Fibroblast of peridontal ligament (primary cell): Measurements from ENCODE around the gene C10orf90.

Experiments
- DNase-seq: peaks from one replicate; pipeline ENCODE4 v3.0.0-alpha.2; 2010; ENCODE audit errors: extremely low read depth

Gene C10orf90

GRCh38 chr10:126538439-126539135, 131.9 kb downstream of the C10orf90 start:
- no peak for DNase-seq

- DNase-seq: no peak
Observed at GRCh38 chr10:126536656-126537055, 133.8 kb downstream of the C10orf90 start.

- peak; percentile 19 for DNase-seq
Observed at GRCh38 chr10:126536148-126536547, 134.3 kb downstream of the C10orf90 start.

- DNase-seq: no peak
Observed at GRCh38 chr10:126533644-126534043, 136.8 kb downstream of the C10orf90 start.

GRCh38 chr10:126528315-126528835, 142.1 kb downstream of the C10orf90 start:
- DNase-seq: no peak

- no peak for DNase-seq
Observed at GRCh38 chr10:126527645-126528314, 142.7 kb downstream of the C10orf90 start.

GRCh38 chr10:126525326-126525725, 145.2 kb downstream of the C10orf90 start:
- DNase-seq: no peak

- no peak for DNase-seq
Observed at GRCh38 chr10:126524526-126524925, 146.0 kb downstream of the C10orf90 start.

GRCh38 chr10:126523071-126523470, 147.4 kb downstream of the C10orf90 start:
- no peak for DNase-seq

- no peak for DNase-seq
Observed at GRCh38 chr10:126521399-126521798, 149.1 kb downstream of the C10orf90 start.

- no peak for DNase-seq
Observed at GRCh38 chr10:126520751-126521317, 149.7 kb downstream of the C10orf90 start.

- no peak for DNase-seq
Observed at GRCh38 chr10:126519992-126520391, 150.5 kb downstream of the C10orf90 start.

- no peak for DNase-seq
Observed at GRCh38 chr10:126519185-126519584, 151.3 kb downstream of the C10orf90 start.

- peak; percentile 8 for DNase-seq
Observed at GRCh38 chr10:126518218-126519080, 152.0 kb downstream of the C10orf90 start.

GRCh38 chr10:126516515-126516914, 154.0 kb downstream of the C10orf90 start:
- DNase-seq: no peak

- DNase-seq: peak; percentile 5
Observed at GRCh38 chr10:126511917-126512479, 158.5 kb downstream of the C10orf90 start.

- DNase-seq: no peak
Observed at GRCh38 chr10:126509182-126509581, 161.3 kb downstream of the C10orf90 start.

GRCh38 chr10:126508535-126509040, 161.9 kb downstream of the C10orf90 start:
- no peak for DNase-seq

GRCh38 chr10:126504761-126505112, 165.8 kb downstream of the C10orf90 start:
- DNase-seq: no peak

- DNase-seq: peak; percentile 82
Observed at GRCh38 chr10:126504063-126504760, 166.3 kb downstream of the C10orf90 start.
